HG03095 (cell line): ENCODE measurements around the gene RCC2.

Source experiments
- ATAC-seq: cut with Tn5 transposase; IDR thresholded peaks from one replicate; pipeline ENCODE4 v1.9.1; 2021; ENCODE audit warnings: moderate library complexity; ENCODE audit not compliant: unreplicated experiment

The RCC2 gene

DNA sequence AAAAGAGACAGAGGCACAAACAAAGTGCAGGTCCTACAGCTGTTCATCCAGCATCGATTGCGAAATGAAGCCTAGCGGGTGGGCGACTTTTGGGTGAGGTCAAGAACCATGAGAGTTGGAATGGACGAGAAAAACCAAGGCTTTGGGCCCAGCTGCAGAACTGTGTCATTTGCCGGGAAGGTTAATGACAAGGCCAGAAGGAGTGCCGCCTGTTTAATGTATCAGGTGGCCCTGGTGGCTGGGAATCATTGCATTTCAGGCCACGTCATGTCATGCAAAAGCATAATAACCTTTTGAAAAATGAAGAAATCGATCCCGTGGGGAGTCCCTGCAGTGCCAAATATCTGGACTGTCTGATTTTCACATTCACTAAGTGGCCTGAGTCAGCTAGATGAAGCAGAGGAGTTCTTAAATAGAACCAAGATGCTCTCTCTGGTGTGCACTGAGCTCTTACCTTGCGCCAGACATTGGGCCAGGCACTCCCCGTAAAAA is 8.1 kb upstream of the RCC2 start:
- ATAC-seq = no peak

- no peak for ATAC-seq
Observed at GRCh38 chr1:17442841-17443240, 3.4 kb upstream of the RCC2 start.

GRCh38 chr1:17441993-17442357 is 2.5 kb upstream of the RCC2 start:
- ATAC-seq = no peak

- ATAC-seq = no peak
Observed at GRCh38 chr1:17441265-17441992, 2.0 kb upstream of the RCC2 start.

DNA sequence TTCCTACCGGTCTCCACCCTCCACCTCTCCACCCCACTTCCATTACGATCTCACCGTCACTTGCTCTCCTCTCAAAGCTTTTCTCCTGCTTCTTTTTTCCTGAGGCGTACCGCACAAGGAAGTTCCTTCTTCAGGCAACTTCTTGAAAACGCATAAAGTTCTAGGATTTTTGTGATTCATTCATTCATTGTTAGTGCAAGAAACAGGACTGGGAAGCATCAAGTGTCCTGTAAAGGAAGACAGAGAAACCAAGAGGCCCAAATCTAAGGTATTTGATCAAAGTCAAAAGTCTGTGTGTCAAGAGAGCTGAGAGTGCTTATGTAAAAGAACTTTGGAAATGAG is 1.3 kb upstream of the RCC2 start:
- no peak for ATAC-seq

GRCh38 chr1:17440074-17440826 is 773 bp upstream of the RCC2 start:
- ATAC-seq = no peak

GRCh38 chr1:17438318-17439249 is 893 bp downstream of the RCC2 start:
- ATAC-seq = no peak

- no peak for ATAC-seq
Observed at GRCh38 chr1:17437580-17438317, 1.7 kb downstream of the RCC2 start.

GRCh38 chr1:17437260-17437579 is 2.3 kb downstream of the RCC2 start:
- ATAC-seq = no peak

- no peak for ATAC-seq
Observed at GRCh38 chr1:17436380-17437174, 2.9 kb downstream of the RCC2 start.

DNA sequence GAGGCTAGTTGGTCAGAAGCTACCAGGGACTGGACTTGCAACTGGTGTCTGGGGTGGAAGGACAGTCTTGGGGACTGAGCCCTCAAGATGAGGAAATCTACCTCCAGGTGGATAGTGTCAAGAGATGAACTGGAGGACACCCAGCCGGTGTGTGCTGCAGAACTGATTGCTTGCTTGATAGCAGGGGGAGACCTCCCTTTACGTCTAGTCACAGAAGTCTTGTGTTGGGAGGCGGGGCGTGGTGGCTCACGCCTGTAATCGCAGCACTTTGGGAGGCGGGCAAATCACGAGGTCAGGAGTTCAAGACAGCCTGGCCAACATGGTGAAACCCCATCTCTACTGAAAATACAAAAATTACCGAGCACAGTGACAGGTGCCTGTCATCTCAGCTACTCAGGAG is 4.9 kb downstream of the RCC2 start:
- ATAC-seq = no peak

DNA sequence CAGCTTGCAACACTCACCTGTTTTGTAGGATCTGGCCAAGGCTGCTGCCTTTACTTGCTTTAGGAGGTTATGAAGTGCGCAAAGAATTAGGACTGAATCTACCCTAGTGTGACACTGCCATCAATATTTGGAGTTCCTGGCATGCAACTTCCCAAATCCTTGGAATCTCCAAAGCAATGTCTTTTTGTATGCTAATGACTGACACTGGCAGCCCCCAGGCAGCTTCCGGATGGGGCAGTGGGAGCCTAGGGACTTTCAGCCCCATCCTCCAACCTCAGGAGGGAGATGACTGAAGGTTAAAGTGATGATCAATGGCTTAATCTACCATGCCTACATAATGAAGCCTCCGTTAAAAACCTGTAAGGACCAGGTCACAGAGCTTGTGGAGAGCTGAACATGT is 5.5 kb downstream of the RCC2 start:
- no peak for ATAC-seq

- no peak for ATAC-seq
Observed at GRCh38 chr1:17433261-17433660, 6.2 kb downstream of the RCC2 start.

DNA sequence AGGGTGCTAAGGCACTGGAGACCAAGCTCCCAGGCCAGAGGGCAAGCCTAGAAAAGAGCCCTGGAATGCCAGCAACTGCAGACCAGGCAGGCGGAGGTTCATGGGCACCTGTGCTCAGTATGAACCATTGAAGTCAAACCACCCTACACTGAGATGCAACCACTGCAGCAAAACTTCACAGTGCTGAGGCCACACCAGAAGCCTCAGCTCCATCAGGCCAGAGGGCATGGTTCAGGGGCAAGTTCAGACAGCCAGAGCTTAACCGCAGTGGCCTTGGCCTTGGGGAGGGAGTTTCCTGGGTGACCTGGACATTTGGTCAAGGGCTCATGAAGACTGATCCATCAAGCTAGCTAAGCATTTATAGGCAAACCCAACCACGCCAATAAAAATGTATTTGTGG is 7.1 kb downstream of the RCC2 start:
- no peak for ATAC-seq

GRCh38 chr1:17429183-17429582 is 10.3 kb downstream of the RCC2 start:
- ATAC-seq = no peak

- no peak for ATAC-seq
Observed at GRCh38 chr1:17427696-17428660, 11.5 kb downstream of the RCC2 start.

DNA sequence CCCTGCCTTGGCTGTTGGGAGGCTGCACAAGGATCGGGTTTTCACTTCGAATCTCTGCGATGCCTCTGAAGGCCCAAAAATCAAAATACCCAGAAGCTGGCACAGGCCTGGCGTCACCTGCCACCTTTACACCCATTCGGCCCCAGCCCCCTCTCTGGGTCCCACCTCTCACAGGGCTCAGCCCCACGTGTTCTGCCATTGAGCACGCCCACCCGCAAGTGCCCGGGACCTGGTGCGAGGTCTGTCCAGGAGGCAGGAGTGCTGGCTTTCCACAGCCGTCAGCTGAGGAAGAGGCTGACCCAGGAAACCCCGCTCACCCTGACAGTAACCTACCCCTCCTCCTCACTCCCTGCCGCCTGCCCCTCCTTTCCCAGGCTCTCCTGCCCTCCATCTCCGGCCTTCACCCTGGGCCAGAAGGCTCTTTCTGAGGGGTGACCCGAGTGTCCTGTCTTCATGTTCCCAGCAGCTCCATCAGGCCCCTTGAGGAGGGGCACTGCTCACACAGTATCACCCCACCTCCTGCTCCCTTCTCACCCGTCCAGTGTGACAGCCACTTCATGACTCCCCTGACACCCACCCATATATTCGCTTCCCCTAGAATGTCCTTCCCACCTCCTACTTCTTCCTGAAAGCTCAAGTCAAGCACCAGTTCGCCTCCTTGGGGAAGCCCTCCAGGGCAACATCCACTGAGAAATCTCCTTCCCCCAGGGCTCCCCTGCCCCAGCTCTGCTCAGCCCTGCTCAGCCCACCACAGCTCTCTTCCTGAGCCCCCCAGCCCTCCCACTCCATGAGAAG is 13.5 kb downstream of the RCC2 start:
- no peak for ATAC-seq

DNA sequence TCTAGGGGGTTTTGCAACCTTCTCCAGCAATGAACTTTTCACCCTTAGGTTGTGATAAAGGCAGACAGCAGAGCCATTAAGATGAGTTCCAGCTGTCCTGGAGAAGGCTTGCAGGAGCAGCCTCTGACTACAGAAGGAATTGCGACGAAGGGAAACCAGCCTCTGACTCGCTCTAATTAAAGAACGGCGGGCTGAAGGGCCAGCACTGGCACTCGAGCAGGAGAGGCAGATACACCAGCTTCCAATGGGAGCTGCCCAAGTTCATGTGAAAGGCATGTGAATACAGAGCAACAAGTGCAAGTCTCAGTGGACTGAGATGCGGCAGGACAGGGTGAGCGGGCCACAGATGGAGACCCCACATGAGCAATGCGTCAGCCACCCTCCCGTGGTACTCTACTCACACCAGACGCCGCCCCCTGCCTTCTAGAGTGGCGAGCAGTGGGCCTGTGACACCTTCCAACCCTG is 15.7 kb downstream of the RCC2 start:
- no peak for ATAC-seq
